Activated CD4-positive, alpha-beta T cell treated with anti-CD3 and anti-CD28 coated beads, Interleukin-2, amount 10 ng/mL, durations not matched to agents 7 days and 5 days (primary cell): ENCODE results near the gene MACROD2. TPM values are rescaled to one million over a fixed set of nuclear protein-coding genes. Genes with fewer than 3 reads are reported as not detected.
"Not testable (repeated sequence)": the region's sequence is repeated elsewhere in the genome, so short reads cannot be mapped to it uniquely, and the experiment has no call there.

Experiments used
- CTCF ChIA-PET: fragments of 350-600 bp; sonication (Branson Sonifier 250); formaldehyde crosslinking; loops from one replicate; lab custom pipeline; 2021; ENCODE audit warnings: antibody characterized with exemption; lab: Charles Lee
- POLR2A ChIA-PET: fragments of 350-600 bp; sonication (Branson Sonifier 250); formaldehyde crosslinking; loops from one replicate; lab custom pipeline; 2021; ENCODE audit warnings: antibody characterized with exemption; lab: Charles Lee
- DNase-seq: peaks from one replicate; pipeline ENCODE4 v3.0.0-alpha.2; 2020
- H3K27ac Mint-ChIP-seq: one replicate; pipeline ENCODE4 v1.8.0; 2021; ENCODE audit warnings: mild to moderate bottlenecking, moderate library complexity, mixed read lengths
- H3K27me3 Mint-ChIP-seq: one replicate; pipeline ENCODE4 v1.8.0; 2021; ENCODE audit warnings: mixed read lengths
- H3K36me3 Mint-ChIP-seq: one replicate; pipeline ENCODE4 v1.8.0; 2021; ENCODE audit warnings: low read depth, mixed read lengths
- H3K4me1 Mint-ChIP-seq: one replicate; pipeline ENCODE4 v1.8.0; 2021; ENCODE audit warnings: mixed read lengths
- H3K4me3 Mint-ChIP-seq: one replicate; pipeline ENCODE4 v1.8.0; 2021; ENCODE audit warnings: mild to moderate bottlenecking, moderate library complexity, mixed read lengths
- H3K9me3 Mint-ChIP-seq: one replicate; pipeline ENCODE4 v1.8.0; 2021; ENCODE audit warnings: mixed read lengths
- total RNA-seq, 2 experiments: library from RNA; stranded (reverse); gene quantifications; one replicate each; pipeline ENCODE4 v1.2.3, GENCODE V29; 2021

The MACROD2 gene
- total RNA-seq, 2 experiments from 2014 or later, result not detected

DNA sequence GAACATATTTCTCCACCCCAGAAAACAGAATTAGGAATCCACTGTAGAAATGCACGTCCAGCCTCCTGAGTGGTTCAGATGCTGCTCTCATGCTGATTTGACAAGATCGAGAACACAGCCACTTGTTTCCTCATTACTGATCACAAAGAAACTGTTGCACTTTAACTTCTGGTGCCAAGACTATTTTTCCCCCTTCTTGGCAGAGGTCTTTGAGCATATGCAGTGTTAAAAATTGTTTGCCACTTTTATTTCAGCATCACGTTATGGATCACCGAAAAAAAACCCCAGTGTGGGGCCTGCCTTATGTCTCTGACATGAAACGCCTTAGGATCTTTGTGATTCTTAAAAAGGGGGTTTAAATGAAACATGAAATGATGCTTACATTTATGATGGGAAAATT is 1511.0 kb downstream of the MACROD2 start:
- POLR2A ChIA-PET, result no interaction called here
- peaks cover 4% of the 10 kb centered on the region for H3K9me3 Mint-ChIP-seq

DNA sequence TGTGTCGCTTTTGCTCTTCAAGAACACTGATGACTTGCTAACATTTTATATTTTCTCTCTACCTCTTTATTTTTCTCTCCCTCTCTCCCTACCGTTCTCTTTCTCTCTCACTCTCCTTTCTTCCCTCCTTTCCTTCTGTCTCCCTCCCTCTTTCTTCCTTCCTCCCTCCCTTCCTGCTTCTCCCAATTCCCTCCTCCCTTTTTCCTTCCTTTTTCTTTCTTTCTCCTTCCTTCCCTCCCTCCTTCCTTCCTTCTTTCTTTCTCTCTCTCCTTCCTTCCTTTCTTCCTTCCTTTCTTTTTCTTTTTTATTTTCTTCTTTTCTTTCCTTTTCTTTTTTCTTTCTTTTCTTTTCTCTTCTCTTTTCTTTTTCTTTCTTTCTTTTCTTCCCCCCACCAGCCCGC is 1511.8 kb downstream of the MACROD2 start:
- Mint-ChIP-seq H3K27me3 (no peaks in the 10 kb centered on the region), H3K36me3 (no peaks in the 10 kb centered on the region), H3K4me1 (no peaks in the 10 kb centered on the region), H3K27ac (no peak overlapping the region), H3K9me3 (peaks cover 6% of the 10 kb centered on the region), H3K4me3 (no peak overlapping the region)
- POLR2A ChIA-PET, result no interaction called here
- CTCF ChIA-PET, result no interaction called here
- DNase-seq, result no peak

More for the DNA sequence above, 1511.0 kb downstream of the MACROD2 start:
- Mint-ChIP-seq H3K36me3 (no peaks in the 10 kb centered on the region), H3K27ac (no peak overlapping the region), H3K4me1 (no peaks in the 10 kb centered on the region), H3K27me3 (no peaks in the 10 kb centered on the region), H3K4me3 (no peak overlapping the region)
- CTCF ChIA-PET, result no interaction called here
- no peak for DNase-seq

DNA sequence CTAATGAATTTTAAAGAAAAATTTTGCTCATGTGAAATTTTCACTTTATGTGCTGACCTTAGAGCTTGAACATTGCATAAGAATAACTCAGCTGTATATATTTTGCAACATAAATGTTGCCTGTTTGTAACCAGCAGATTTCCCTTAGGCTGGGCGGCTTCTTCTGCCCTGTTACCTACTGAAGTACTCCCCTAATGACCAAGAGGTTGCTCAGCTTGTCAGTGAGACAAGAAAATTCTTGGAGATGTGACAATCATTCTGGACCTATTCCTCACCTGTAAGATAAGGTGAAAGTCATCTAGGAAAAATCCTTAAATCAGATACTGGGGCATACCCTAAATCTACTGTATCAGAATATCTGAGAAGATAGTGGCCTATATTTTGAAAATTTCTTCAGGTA is 1516.2 kb downstream of the MACROD2 start:
- ChIA-PET CTCF (no interaction called here), POLR2A (no interaction called here)
- DNase-seq, result no peak
- Mint-ChIP-seq H3K4me3 (no peak overlapping the region), H3K36me3 (no peaks in the 10 kb centered on the region), H3K27me3 (no peaks in the 10 kb centered on the region), H3K4me1 (no peaks in the 10 kb centered on the region), H3K27ac (no peak overlapping the region), H3K9me3 (peaks cover 5% of the 10 kb centered on the region)

DNA sequence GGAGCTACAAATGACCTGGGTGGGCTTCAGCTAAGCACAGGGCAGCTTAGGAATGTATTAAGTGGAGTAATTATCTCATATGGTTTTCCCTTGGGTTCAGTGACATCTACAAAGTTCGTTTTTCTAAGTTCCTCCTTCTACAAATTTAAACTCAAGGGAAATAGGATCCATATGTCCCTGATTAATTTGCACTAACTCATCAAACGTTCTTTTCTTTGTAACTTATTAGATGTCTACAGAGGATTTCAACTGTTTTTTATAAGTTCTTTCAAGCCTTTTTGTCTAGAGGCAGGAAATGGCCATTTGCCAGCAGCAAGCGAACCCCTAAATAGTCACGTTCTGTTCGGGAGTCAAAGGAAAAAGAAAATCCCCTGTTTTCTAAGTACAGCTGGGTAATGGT is 1517.6 kb downstream of the MACROD2 start:
- DNase-seq, result no peak
- Mint-ChIP-seq H3K9me3 (peaks cover 5% of the 10 kb centered on the region), H3K36me3 (no peaks in the 10 kb centered on the region), H3K4me3 (no peak overlapping the region), H3K27me3 (no peaks in the 10 kb centered on the region), H3K27ac (no peak overlapping the region), H3K4me1 (no peaks in the 10 kb centered on the region)
- ChIA-PET POLR2A (no interaction called here), CTCF (no interaction called here)

DNA sequence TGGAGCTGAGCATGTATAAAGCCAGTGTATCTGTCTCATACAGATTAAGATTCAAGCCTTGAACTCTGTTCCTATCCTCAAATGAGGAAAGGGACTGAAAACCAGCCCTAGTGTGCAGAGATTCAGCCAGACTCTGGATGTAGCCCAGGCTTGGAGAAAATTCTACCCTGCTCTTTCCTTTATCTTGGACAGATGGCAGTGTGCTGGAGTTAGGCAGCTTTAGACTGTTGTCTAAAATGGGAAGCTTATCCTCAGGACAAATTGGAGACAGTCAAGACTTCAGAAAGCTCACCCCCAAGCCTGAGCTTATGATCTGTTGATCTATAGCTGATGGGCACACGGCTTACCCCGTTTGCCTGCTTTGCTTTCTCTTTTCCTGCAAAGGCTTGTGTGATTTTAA is 1520.4 kb downstream of the MACROD2 start:
- DNase-seq, result no peak

DNA sequence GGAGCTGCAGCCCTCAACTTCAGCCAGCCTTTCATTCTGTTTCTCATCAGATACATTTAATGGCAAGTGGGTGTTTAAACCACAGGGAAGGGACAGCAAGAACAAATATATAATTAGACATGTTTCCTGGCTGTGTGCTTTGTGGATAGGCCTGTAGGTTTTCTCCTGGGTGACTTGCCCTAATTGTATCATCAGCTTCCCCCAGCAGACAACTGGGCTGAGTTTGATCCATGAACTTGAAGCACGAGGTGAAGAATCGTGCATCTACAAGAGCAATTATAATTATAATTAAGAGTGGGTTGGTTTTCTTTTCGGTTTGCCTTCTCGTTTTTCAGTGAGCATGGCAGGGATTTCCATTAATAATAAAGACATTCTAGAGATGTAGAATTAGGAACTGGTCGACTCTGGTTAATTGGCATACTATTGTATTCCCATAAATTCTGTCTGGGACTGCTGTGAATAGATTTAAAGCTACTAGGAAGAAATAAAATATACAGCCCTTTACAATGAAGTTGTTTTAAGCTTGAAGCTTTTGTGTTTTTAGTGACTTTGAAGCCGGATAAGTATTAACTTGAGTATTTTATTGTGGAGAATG is 1525.7 kb downstream of the MACROD2 start:
- Mint-ChIP-seq H3K4me3 (no peak overlapping the region), H3K27ac (no peak overlapping the region), H3K4me1 (no peaks in the 10 kb centered on the region), H3K9me3 (peaks cover 10% of the 10 kb centered on the region), H3K27me3 (no peaks in the 10 kb centered on the region), H3K36me3 (no peaks in the 10 kb centered on the region)
- no peak for DNase-seq
- CTCF ChIA-PET, result no interaction called here
- POLR2A ChIA-PET, result no interaction called here

More for the DNA sequence above, 1520.4 kb downstream of the MACROD2 start:
- ChIA-PET POLR2A (no interaction called here), CTCF (no interaction called here)
- no peak overlapping the region for H3K27ac Mint-ChIP-seq
- H3K9me3 Mint-ChIP-seq, result peaks cover 9% of the 10 kb centered on the region
- no peaks in the 10 kb centered on the region for H3K27me3 Mint-ChIP-seq
- H3K36me3 Mint-ChIP-seq, result no peaks in the 10 kb centered on the region
- H3K4me3 Mint-ChIP-seq, result no peak overlapping the region
- no peaks in the 10 kb centered on the region for H3K4me1 Mint-ChIP-seq

DNA sequence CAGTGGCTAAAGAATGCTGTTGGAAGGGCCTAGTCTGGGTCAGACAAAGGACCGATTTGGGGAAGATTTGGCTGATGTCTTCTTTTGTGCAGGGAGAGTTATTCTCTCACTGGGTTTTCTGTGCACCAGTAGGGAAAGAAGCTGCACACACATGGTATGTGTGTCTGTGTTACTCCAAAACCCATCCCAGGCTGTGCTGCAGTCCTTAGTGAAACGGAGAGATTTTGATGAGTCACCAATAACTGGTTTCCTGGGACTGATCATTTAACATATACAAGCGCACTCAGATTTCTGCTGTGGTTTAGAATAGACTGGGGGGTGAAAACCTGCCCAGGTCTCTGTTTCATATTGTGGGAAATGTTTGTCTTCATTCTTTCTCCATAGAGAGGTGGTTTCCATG is 1528.1 kb downstream of the MACROD2 start:
- ChIA-PET CTCF (no interaction called here), POLR2A (no interaction called here)
- H3K4me1 Mint-ChIP-seq, result no peaks in the 10 kb centered on the region
- peaks cover 15% of the 10 kb centered on the region for H3K9me3 Mint-ChIP-seq
- DNase-seq, result no peak
- H3K36me3 Mint-ChIP-seq, result no peaks in the 10 kb centered on the region
- no peak overlapping the region for H3K4me3 Mint-ChIP-seq
- no peaks in the 10 kb centered on the region for H3K27me3 Mint-ChIP-seq
- no peak overlapping the region for H3K27ac Mint-ChIP-seq

DNA sequence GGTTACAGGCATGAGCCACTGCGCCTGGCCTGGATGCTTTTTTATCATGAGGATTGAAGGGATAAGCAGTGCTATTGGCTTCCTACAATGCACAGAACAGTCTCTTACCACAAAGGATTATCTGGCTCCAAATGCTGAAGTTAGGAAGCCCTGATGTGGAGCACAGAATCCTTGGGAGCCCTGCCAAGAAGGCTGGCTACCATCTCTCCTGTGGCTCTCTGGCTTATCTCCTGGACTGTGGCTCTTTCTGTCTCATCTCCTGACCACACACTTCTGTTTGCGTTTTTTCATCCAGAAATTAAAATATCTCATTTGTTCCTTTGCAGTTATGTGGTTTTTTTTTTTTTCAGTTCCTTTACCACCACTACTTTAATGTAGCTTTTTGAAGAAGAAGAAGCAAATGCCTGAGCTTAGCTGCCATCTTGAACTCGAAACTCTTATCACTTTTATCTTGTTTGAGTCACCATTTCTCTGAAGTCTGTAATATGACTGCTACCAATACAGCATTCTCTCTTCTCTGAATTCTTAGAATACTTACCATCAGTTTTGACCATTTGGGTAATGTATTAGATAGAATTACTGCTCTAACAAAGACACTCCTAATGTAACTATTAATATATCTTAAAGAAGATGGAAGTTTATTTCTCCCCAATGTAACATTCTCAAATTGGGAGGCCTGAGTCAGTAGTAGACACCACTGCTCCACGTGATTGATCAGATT is 1533.2 kb downstream of the MACROD2 start:
- H3K4me3 Mint-ChIP-seq, result no peak overlapping the region
- H3K4me1 Mint-ChIP-seq, result no peaks in the 10 kb centered on the region
- H3K9me3 Mint-ChIP-seq, result peaks cover 15% of the 10 kb centered on the region
- ChIA-PET POLR2A (no interaction called here), CTCF (no interaction called here)
- no peaks in the 10 kb centered on the region for H3K27me3 Mint-ChIP-seq
- no peak for DNase-seq
- H3K27ac Mint-ChIP-seq, result no peak overlapping the region
- no peaks in the 10 kb centered on the region for H3K36me3 Mint-ChIP-seq

DNA sequence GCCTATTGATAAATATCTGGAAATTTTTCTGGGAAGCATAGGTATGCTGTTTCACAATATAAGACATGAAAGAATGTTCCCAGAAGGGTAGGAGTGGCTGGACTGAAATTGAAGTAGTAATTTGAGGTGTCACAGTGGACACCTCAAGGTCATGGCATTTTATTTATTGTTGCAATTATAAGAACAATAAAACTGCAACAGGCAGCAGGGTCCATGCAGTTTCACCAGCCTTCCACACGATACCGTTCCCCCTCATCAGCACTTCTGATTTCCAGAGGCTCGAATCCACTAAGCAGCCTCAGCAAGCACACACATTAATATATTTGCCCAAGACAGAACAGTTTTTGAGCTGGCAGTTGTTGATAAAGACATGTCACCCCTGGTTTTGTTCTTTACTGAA is 1540.5 kb downstream of the MACROD2 start:
- Mint-ChIP-seq H3K9me3 (peaks cover 5% of the 10 kb centered on the region), H3K27me3 (no peaks in the 10 kb centered on the region), H3K36me3 (no peaks in the 10 kb centered on the region), H3K4me3 (no peak overlapping the region), H3K27ac (no peak overlapping the region), H3K4me1 (no peaks in the 10 kb centered on the region)
- CTCF ChIA-PET, result no interaction called here
- POLR2A ChIA-PET, result no interaction called here
- DNase-seq, result no peak

DNA sequence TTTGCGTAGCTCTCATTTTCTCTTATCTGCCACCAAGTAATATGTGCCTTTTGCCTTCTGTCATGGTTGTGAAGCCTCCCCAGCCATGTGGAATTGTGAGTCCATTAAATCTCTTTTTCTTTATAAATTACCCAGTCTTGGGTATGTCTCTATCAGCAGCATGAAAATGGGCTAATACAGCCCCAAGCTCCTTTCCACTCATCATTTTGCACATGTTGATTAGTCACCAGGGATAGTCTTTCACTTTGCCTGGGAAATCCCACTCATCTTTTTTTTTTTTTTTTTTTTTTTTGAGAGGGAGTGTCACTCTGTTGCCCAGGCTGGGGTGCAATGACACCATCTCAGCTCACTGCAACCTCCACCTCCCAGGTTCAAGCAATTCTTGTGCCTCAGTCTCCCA is 1541.9 kb downstream of the MACROD2 start:
- H3K4me3 Mint-ChIP-seq, POLR2A ChIA-PET, CTCF ChIA-PET, H3K27ac Mint-ChIP-seq, DNase-seq, H3K4me1 Mint-ChIP-seq, H3K27me3 Mint-ChIP-seq, H3K36me3 Mint-ChIP-seq, H3K9me3 Mint-ChIP-seq: not testable (repeated sequence)

DNA sequence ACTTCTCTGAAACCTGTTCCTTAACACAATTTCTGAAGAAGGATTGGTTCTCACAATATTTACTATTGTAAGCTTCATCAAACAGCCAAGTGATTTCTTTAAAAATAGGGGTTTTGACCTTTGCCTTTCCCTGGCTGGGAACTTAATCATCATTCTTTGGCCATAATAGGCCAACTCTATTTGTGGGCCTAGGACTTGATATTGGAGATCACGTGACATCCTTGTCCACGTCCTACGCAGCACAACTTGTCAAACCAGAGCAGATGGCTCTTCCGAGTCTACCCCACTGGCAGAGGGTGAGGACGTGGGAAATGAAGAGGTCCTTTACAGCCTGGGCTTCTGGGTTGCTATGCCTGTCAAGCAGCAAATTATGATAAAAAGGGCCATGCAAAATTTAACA is 1547.3 kb downstream of the MACROD2 start:
- no peaks in the 10 kb centered on the region for H3K27me3 Mint-ChIP-seq
- peaks cover 24% of the 10 kb centered on the region for H3K9me3 Mint-ChIP-seq
- no peak overlapping the region for H3K27ac Mint-ChIP-seq
- no peaks in the 10 kb centered on the region for H3K36me3 Mint-ChIP-seq
- ChIA-PET POLR2A (no interaction called here), CTCF (no interaction called here)
- no peak for DNase-seq
- H3K4me1 Mint-ChIP-seq, result no peaks in the 10 kb centered on the region
- H3K4me3 Mint-ChIP-seq, result no peak overlapping the region

DNA sequence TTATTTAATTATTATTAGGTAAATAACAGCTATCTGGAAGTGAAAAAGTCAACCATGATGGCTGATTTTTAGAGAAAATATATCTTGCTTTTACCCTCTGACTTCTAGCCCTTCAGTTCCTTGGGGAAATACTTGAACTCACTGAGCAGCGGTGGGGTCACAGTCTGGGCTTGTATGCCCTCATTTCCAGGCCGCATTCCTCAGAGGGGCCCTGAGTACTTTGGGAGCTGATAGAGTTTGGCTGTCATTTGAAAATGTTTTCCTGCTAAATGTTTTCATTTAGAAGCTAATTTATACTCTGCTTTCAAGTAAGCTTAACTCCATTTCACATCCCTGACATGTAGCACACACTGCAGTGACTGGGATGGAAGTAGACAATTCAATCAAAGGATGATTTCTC is 1549.4 kb downstream of the MACROD2 start:
- POLR2A ChIA-PET, result no interaction called here
- H3K9me3 Mint-ChIP-seq, result peaks cover 30% of the 10 kb centered on the region
- CTCF ChIA-PET, result no interaction called here
- H3K36me3 Mint-ChIP-seq, result no peaks in the 10 kb centered on the region
- DNase-seq, result no peak
- H3K27me3 Mint-ChIP-seq, result no peaks in the 10 kb centered on the region
- H3K4me3 Mint-ChIP-seq, result no peak overlapping the region
- H3K27ac Mint-ChIP-seq, result no peak overlapping the region
- no peaks in the 10 kb centered on the region for H3K4me1 Mint-ChIP-seq

DNA sequence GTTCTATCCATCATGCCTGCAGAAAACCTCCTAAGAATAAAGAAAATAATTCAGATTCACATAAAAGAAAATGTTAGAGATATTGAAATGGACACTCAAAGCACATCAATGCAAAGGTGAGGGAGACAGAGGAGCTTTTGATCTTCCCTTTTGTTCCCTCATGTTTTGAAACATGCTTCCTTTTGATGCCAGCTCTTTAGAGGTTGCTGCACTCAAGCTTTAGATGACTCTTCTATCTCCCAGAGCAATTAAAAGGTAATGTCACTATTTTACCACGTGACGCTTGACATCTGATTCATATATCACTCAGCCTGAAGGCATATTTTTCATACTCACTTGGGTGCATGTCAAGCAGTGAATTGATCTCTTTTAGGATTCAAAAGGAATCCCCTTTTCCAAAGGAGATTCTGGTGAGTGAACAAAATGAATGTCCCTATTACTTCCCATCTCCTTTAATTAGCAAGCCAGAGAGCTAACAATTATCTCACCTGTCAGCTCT is 1551.3 kb downstream of the MACROD2 start:
- Mint-ChIP-seq H3K4me1 (no peaks in the 10 kb centered on the region), H3K27me3 (no peaks in the 10 kb centered on the region), H3K27ac (no peak overlapping the region), H3K36me3 (no peaks in the 10 kb centered on the region), H3K9me3 (peaks cover 25% of the 10 kb centered on the region), H3K4me3 (no peak overlapping the region)
- DNase-seq, result no peak
- CTCF ChIA-PET, result no interaction called here
- POLR2A ChIA-PET, result no interaction called here

DNA sequence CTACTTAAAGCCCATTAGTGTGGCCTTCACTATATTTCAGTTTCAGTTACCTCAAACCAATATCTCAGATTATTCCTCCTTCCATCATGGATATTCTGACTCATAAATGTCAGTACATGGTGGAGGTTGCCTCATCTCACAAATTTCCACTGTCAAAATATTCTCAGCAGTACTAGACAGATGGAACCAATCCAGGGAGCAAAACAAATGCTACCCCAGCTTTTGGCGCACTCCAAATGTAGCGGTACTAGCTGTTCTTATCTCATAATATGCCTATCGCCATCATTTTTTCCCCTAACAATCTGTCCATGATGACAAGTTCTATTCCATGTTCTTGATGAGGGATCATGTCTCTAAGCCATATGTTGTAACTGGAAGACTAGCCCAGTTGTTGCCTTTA is 1551.8 kb downstream of the MACROD2 start:
- DNase-seq, result no peak
- H3K4me3 Mint-ChIP-seq, result no peak overlapping the region
- H3K4me1 Mint-ChIP-seq, result no peaks in the 10 kb centered on the region
- no peak overlapping the region for H3K27ac Mint-ChIP-seq
- peaks cover 27% of the 10 kb centered on the region for H3K9me3 Mint-ChIP-seq
- ChIA-PET CTCF (no interaction called here), POLR2A (no interaction called here)
- H3K36me3 Mint-ChIP-seq, result no peaks in the 10 kb centered on the region
- H3K27me3 Mint-ChIP-seq, result no peaks in the 10 kb centered on the region
